Neuronal stem cell (in vitro differentiated cells): ENCODE measurements around the gene ZNF44. TPM values are rescaled to one million over a fixed set of nuclear protein-coding genes. Genes with fewer than 3 reads are reported as not detected.
A peak's percentile ranks its signal among the peaks of the same experiment; 100 is the strongest.

Experiments used
- DNase-seq: peaks from one replicate; pipeline ENCODE4 v3.0.0-alpha.2; 2013; ENCODE audit warnings: low spot score
- H2AFZ ChIP-seq: one replicate; pipeline ENCODE4 v1.6.1; 2013; ENCODE audit warnings: mild to moderate bottlenecking, low read length, inconsistent platforms
- H2AK5ac ChIP-seq: 2 replicates; pipeline ENCODE4 v1.6.1; 2013; ENCODE audit warnings: low read depth, mild to moderate bottlenecking, inconsistent platforms, low read length, moderate library complexity, mixed read lengths
- H2BK120ac ChIP-seq: 2 replicates; pipeline ENCODE4 v1.6.1; 2013; ENCODE audit warnings: low read depth, mild to moderate bottlenecking, inconsistent platforms, low read length, moderate library complexity, mixed read lengths
- H2BK12ac ChIP-seq: one replicate; pipeline ENCODE4 v1.6.1; 2013; ENCODE audit warnings: low read length, inconsistent platforms
- H2BK15ac ChIP-seq: 2 replicates; pipeline ENCODE4 v1.6.1; 2013; ENCODE audit warnings: mild to moderate bottlenecking, low read length, inconsistent platforms, mixed read lengths
- H2BK5ac ChIP-seq: one replicate; pipeline ENCODE4 v1.6.1; 2013; ENCODE audit warnings: inconsistent platforms, mild to moderate bottlenecking, low read length, moderate library complexity
- H3K14ac ChIP-seq: one replicate; pipeline ENCODE4 v1.6.1; 2013; ENCODE audit warnings: low read length, inconsistent platforms
- H3K18ac ChIP-seq: 2 replicates; pipeline ENCODE4 v1.6.1; 2013; ENCODE audit warnings: low read length, inconsistent platforms
- H3K23ac ChIP-seq: 2 replicates; pipeline ENCODE4 v1.6.1; 2013; ENCODE audit warnings: low read depth, mild to moderate bottlenecking, mixed read lengths, low read length, inconsistent platforms; ENCODE audit not compliant: poor library complexity
- H3K27ac ChIP-seq: replicated peaks from 3 replicates; pipeline ENCODE4 v1.5.1; 2013; ENCODE audit warnings: low read length, inconsistent platforms
- H3K27me3 ChIP-seq, 3 experiments: 2 replicates each; pipeline ENCODE4 v1.6.1; 2013; ENCODE audit warnings: low read length in 3 of 3, mild to moderate bottlenecking in 2 of 3, inconsistent platforms in 1 of 3, low read depth in 1 of 3, mixed read lengths in 1 of 3, moderate library complexity in 1 of 3; ENCODE audit not compliant: control insufficient read depth in 3 of 3, insufficient read depth in 3 of 3
- H3K36me3 ChIP-seq, 2 donors: replicated peaks in 1 of 2; 2 replicates each; pipeline ENCODE4 v1.6.1; 2013; ENCODE audit warnings: low read length in 2 of 2; ENCODE audit not compliant: control insufficient read depth in 2 of 2, insufficient read depth in 2 of 2
- H3K4ac ChIP-seq: 2 replicates; pipeline ENCODE4 v1.6.1; 2013; ENCODE audit warnings: inconsistent platforms, mild to moderate bottlenecking, low read length, moderate library complexity
- H3K4me1 ChIP-seq, 2 donors: 1 replicate in 1 of 2; 2 replicates in 1 of 2; pipeline ENCODE4 v1.6.1; 2013; ENCODE audit warnings: low read length in 2 of 2, low read depth in 1 of 2; ENCODE audit not compliant: control insufficient read depth in 2 of 2, insufficient read depth in 1 of 2
- H3K4me2 ChIP-seq: one replicate; pipeline ENCODE4 v1.6.1; 2013; ENCODE audit warnings: mild to moderate bottlenecking, low read length, inconsistent platforms; ENCODE audit not compliant: insufficient read depth, poor library complexity, severe bottlenecking
- H3K4me3 ChIP-seq, 2 donors: 2 replicates each; pipeline ENCODE4 v1.5.1; 2013; ENCODE audit warnings: low read length in 2 of 2, mild to moderate bottlenecking in 2 of 2, inconsistent platforms in 1 of 2, moderate library complexity in 1 of 2
- H3K79me1 ChIP-seq: one replicate; pipeline ENCODE4 v1.6.1; 2013; ENCODE audit warnings: low read depth, mild to moderate bottlenecking, inconsistent platforms, low read length, moderate library complexity
- H3K9ac ChIP-seq: one replicate; pipeline ENCODE4 v1.6.1; 2013; ENCODE audit warnings: mild to moderate bottlenecking, low read depth, low read length, inconsistent platforms; ENCODE audit not compliant: poor library complexity
- H3K9me3 ChIP-seq, 2 donors: replicated peaks in 1 of 2; 2 replicates each; pipeline versions ENCODE3 to v1.6.1; 2013; ENCODE audit warnings: low read length in 2 of 2, mild to moderate bottlenecking in 2 of 2, inconsistent platforms in 1 of 2, low read depth in 1 of 2, mixed read lengths in 1 of 2, moderate library complexity in 1 of 2; ENCODE audit not compliant: control insufficient read depth in 2 of 2, insufficient read depth in 1 of 2
- H4K8ac ChIP-seq: one replicate; pipeline ENCODE4 v1.6.1; 2013; ENCODE audit warnings: low read depth, mild to moderate bottlenecking, inconsistent platforms, low read length, moderate library complexity
- H4K91ac ChIP-seq: one replicate; pipeline ENCODE4 v1.6.1; 2013; ENCODE audit warnings: low read length, low read depth, mild to moderate bottlenecking, inconsistent platforms; ENCODE audit not compliant: poor library complexity
- WGBS, 2 donors: extraction: QIAGEN DNeasy Blood & Tissue Kit; methylation state at CpG; one replicate each; pipeline ENCODE4 v1.1.7; 2013; ENCODE audit warnings: missing lambda C conversion rate in 2 of 2, mixed read lengths in 1 of 2; ENCODE audit not compliant: insufficient read length in 2 of 2, insufficient replicate concordance in 1 of 2; ENCODE audit errors: extremely low coverage in 2 of 2; 5-methylcytosine and 5-hydroxymethylcytosine counted together
- polyA plus RNA-seq, 2 experiments: library from polyadenylated mRNA; stranded (reverse); fragments of 200-250 nt; gene quantifications; one replicate each; pipeline ENCODE4 v1.2.3, GENCODE V29; 2013

The ZNF44 gene
- polyA plus RNA-seq (2013, experiment 1 of 2) = 2.9 TPM
- polyA plus RNA-seq (2013, experiment 2 of 2) = 3.1 TPM

DNA sequence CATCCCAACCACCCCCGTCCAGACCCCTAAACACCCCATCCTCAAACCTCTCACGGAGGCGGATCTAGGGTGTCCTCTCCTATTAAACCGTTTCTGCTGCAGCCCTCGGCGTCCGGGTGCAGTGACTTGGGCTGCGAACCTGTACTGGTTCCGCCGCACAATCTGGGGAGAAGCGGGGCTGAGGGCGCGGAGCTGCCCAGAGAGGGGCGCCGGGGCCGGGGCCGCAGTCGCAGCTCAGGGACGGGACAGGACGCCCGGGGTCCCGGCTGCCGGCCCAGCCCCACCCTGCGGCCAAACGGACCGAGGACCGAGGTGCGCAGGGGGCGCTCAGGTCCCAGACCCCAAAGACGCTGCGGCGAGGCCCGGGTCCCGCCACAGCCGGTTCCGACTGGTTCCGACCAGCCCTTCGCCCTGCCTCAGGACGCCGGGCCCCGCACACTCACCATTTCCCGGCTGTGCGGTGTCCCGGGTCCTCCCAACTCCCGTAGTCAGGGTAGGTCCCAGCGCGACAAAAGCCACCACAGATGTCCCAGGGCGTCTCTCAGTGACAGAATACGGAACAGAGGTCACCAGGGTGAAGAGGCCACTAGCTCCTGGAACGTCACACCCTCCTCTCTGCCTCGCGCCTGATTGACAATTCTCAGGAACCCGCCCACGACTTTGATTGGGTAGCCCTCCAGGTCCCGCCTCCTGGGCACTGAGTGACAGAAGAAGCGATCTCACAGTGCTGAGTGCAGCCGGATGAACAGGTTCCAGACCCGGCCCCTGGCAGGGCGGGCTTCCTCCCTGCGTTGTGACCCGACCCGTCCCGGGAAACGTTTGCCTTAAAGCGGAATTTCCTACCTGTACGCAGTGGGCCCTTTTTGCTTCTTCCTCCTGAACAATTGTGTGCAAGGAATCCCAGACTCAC, at the start of gene ZNF44:
Gene ZNF44 (minus strand): TSS at position 635 of the 910 bp plus-strand sequence. CDS start 189 bp downstream, at position 446.
- Histone ChIP-seq H4K8ac (no peak within 1 kb of the TSS), H3K27ac (peak within 1 kb of the TSS; percentile 72), H3K18ac (peak within 1 kb of the TSS; percentile 96), H3K14ac (peak within 1 kb of the TSS; percentile 97), H3K4me2 (peak within 1 kb of the TSS; percentile 87), H3K4me3 (peak within 1 kb of the TSS; percentile 92 to 98), H2BK5ac (peak within 1 kb of the TSS; percentile 88), H3K27me3 (no peaks in the 10 kb centered on the region), H3K79me1 (no peaks in the 10 kb centered on the region), H2BK120ac (no peak within 1 kb of the TSS), H3K9me3 (peaks cover 0 to 35% of the 10 kb centered on the region in 2 donors), H2AFZ (peak within 1 kb of the TSS; percentile 93), H4K91ac (no peak within 1 kb of the TSS), H2BK12ac (peak within 1 kb of the TSS; percentile 41), H2AK5ac (no peak within 1 kb of the TSS), H3K9ac (peak within 1 kb of the TSS; percentile 93), H2BK15ac (peak within 1 kb of the TSS; percentile 49), H3K23ac (peak within 1 kb of the TSS; percentile 81), H3K4me1 (no peaks in the 10 kb centered on the region), H3K4ac (no peak within 1 kb of the TSS), H3K36me3 (peaks cover 0 to 34% of the 10 kb centered on the region in 2 donors)
- no CpG with 5 or more reads among the region's 66 CpGs for WGBS, 2 donors
- DNase-seq = peak; percentile 95

DNA sequence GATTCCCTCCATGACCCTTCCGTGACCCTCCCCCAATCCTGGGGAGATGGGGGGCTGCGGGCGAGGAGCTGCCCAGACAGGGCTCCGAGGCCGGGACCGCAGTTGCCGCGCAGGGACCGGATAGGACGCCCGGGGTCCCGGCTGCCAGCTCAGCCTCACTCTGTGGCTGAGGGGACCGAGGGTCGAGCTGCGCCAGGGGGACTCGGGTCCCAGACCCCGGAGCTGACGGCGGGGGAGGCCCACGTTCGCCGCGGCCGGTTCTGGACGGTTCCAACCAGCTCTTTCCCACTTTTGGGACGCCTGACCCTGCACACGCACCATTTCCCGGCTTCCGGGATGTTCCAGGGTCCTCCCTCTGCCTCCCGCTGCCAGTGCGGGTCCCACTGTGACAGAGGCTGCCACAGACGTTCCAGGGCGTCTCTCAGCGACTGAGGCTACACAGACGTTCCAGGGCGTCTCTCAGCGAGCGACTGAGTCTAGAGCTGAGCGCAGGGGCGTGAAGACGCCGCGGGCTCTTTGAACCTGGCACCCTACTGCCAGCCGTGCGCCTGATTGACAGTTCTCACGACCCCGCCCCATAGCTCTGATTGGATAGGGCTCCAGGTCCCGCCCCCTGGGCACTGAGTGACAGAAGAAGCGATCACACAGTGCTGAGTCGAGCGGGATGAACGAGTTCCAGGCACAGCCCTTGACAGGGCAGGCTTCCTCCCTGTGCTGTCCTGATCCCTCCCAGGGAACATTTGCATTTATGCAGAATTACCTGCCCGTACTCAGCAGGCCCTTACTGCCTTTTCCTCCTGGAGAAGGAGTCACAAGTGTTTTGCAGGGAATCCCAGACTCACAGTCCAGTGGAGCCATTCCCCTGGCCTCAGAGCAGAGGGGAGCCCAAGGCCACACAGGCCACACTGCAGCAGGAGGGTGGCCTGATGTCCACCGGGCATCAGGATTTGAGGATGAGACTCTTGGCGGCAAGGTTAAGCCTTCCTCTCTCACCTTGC, 38.8 kb upstream of the ZNF44 start, which contains the start of gene ZNF563:
Gene ZNF563 (minus strand): TSS at position 472 of the 998 bp plus-strand sequence. CDS start 151 bp downstream, at position 321.
- H3K4me2 ChIP-seq = peak within 1 kb of the TSS; percentile 89
- DNase-seq = peak; percentile 92
- H3K4me1 ChIP-seq = peaks cover 2 to 14% of the 10 kb centered on the region in 2 donors
- H2BK12ac ChIP-seq = no peak within 1 kb of the TSS
- H3K4me3 ChIP-seq = peak within 1 kb of the TSS; percentile 71 to 86
- H3K27me3 ChIP-seq = peaks cover 0 to 12% (median 0%) of the 10 kb centered on the region in 3 experiments
- no peak within 1 kb of the TSS for H3K4ac ChIP-seq
- H2AK5ac ChIP-seq = no peak within 1 kb of the TSS
- H3K27ac ChIP-seq = no peak within 1 kb of the TSS
- peak within 1 kb of the TSS; percentile 8 for H3K23ac ChIP-seq
- no peaks in the 10 kb centered on the region for H3K79me1 ChIP-seq
- H4K91ac ChIP-seq = no peak within 1 kb of the TSS
- peak within 1 kb of the TSS; percentile 44 for H3K18ac ChIP-seq
- H3K36me3 ChIP-seq = no peaks in the 10 kb centered on the region
- H3K9ac ChIP-seq = peak within 1 kb of the TSS; percentile 78
- H2BK120ac ChIP-seq = peak within 1 kb of the TSS; percentile 66
- peak within 1 kb of the TSS; percentile 90 for H2AFZ ChIP-seq
- H3K14ac ChIP-seq = no peak within 1 kb of the TSS
- peaks cover 0 to 2% of the 10 kb centered on the region in 2 donors for H3K9me3 ChIP-seq
- WGBS, 2 donors = no CpG with 5 or more reads among the region's 55 CpGs
- no peak within 1 kb of the TSS for H2BK5ac ChIP-seq
- H2BK15ac ChIP-seq = peak within 1 kb of the TSS; percentile 38
- no peak within 1 kb of the TSS for H4K8ac ChIP-seq

- Histone ChIP-seq H3K27me3 (peaks cover 0 to 12% (median 0%) of the 10 kb centered on the region in 3 experiments), H4K91ac (no peak overlapping the region), H3K9ac (no peak overlapping the region), H3K36me3 (no peaks in the 10 kb centered on the region), H3K79me1 (no peaks in the 10 kb centered on the region), H3K23ac (no peak overlapping the region), H4K8ac (no peak overlapping the region), H3K4ac (no peak overlapping the region), H3K4me1 (peaks cover 2 to 14% of the 10 kb centered on the region in 2 donors), H3K4me2 (no peak overlapping the region), H2AK5ac (no peak overlapping the region), H2BK120ac (no peak overlapping the region), H2AFZ (no peak overlapping the region), H2BK12ac (no peak overlapping the region), H2BK15ac (no peak overlapping the region), H3K4me3 (no peak overlapping the region), H3K27ac (no peak overlapping the region), H3K18ac (no peak overlapping the region), H3K14ac (no peak overlapping the region), H3K9me3 (peaks cover 0 to 9% of the 10 kb centered on the region in 2 donors), H2BK5ac (no peak overlapping the region)
- no peak for DNase-seq
- no CpG with 5 or more reads among the region's 4 CpGs for WGBS, 2 donors
Measured at GRCh38 chr19:12331211-12331941, 36.7 kb upstream of the ZNF44 start.
